DMS53 treated with DMSO at 0.1 percent for 48 hours (cell line): ENCODE data around the gene OR2F1.

ENCODE experiments used
- DNase-seq: peaks from one replicate; lab custom pipeline; 2025; ENCODE audit not compliant: unreplicated experiment; lab: John Stamatoyannopoulos, UW

The OR2F1 gene

GRCh38 chr7:143953421-143953820 lies 1.2 kb upstream of the OR2F1 start:
- DNase-seq, result no peak

- no peak for DNase-seq
These were observed 509 bp upstream of the OR2F1 start for GRCh38 chr7:143954135-143954534.

- DNase-seq, result no peak
These were observed 4.1 kb downstream of the OR2F1 start for GRCh38 chr7:143958781-143959180.

GRCh38 chr7:143960813-143961610 lies 6.4 kb downstream of the OR2F1 start:
- DNase-seq, result no peak

GRCh38 chr7:143965280-143965679 lies 10.6 kb downstream of the OR2F1 start:
- no peak for DNase-seq

- peak; percentile 50 for DNase-seq
These were observed 12.8 kb downstream of the OR2F1 start for GRCh38 chr7:143967398-143967797.

GRCh38 chr7:143973870-143974416 lies 19.3 kb downstream of the OR2F1 start:
- no peak for DNase-seq

GRCh38 chr7:143974459-143974858 lies 19.8 kb downstream of the OR2F1 start:
- no peak for DNase-seq

GRCh38 chr7:143975617-143976016 lies 21.0 kb downstream of the OR2F1 start:
- DNase-seq, result no peak

GRCh38 chr7:143978585-143978984 lies 23.9 kb downstream of the OR2F1 start:
- no peak for DNase-seq

GRCh38 chr7:143979359-143979758 lies 24.7 kb downstream of the OR2F1 start:
- no peak for DNase-seq

- no peak for DNase-seq
These were observed 25.4 kb downstream of the OR2F1 start for GRCh38 chr7:143979998-143980397.

- no peak for DNase-seq
These were observed 26.3 kb downstream of the OR2F1 start for GRCh38 chr7:143980746-143981510.

GRCh38 chr7:143983960-143984359 lies 29.3 kb downstream of the OR2F1 start:
- DNase-seq, result no peak

- no peak for DNase-seq
These were observed 32.9 kb downstream of the OR2F1 start for GRCh38 chr7:143987513-143987912.

- DNase-seq, result no peak
These were observed 34.5 kb downstream of the OR2F1 start for GRCh38 chr7:143988976-143989745.

GRCh38 chr7:143992670-143993069 lies 38.0 kb downstream of the OR2F1 start:
- DNase-seq, result no peak

GRCh38 chr7:143993924-143994323 lies 39.3 kb downstream of the OR2F1 start:
- DNase-seq, result no peak

GRCh38 chr7:144000020-144000419 lies 45.4 kb downstream of the OR2F1 start, which contains the start of gene OR6B1:
OR6B1 (plus strand) TSS chr7:144000320; CDS start chr7:144003997, 3,677 bp downstream.
- DNase-seq, result no peak

GRCh38 chr7:144001543-144001942 lies 46.9 kb downstream of the OR2F1 start:
- no peak for DNase-seq

GRCh38 chr7:144004703-144005102 lies 50.1 kb downstream of the OR2F1 start:
- DNase-seq, result no peak
